Measurements from ENCODE around the gene CACNA1D.

GRCh38 chr3:53801319-53801718 lies 306.9 kb downstream of the CACNA1D start:
- no peak for TF ChIP-seq SP1 (IDR thresholded peaks at IDR 0.05; ENCODE audit: low read depth)
- no peak for TF ChIP-seq JUND (IDR thresholded peaks at IDR 0.05)
- no peak for TF ChIP-seq EZH2phosphoT487 (IDR thresholded peaks at IDR 0.05; ENCODE audit: borderline replicate concordance)
- TF ChIP-seq TCF7L2 (IDR thresholded peaks at IDR 0.05; ENCODE audit: borderline replicate concordance, extremely low read depth, insufficient read depth, insufficient read length): no peak
- no peak for TF ChIP-seq YY1 (IDR thresholded peaks at IDR 0.05; ENCODE audit: extremely low read depth, insufficient replicate concordance, low read depth, low read length)
- no peak for TF ChIP-seq POLR2AphosphoS5 (IDR thresholded peaks at IDR 0.05; ENCODE audit: low read depth, low read length)
- TF ChIP-seq, protein P1, sequence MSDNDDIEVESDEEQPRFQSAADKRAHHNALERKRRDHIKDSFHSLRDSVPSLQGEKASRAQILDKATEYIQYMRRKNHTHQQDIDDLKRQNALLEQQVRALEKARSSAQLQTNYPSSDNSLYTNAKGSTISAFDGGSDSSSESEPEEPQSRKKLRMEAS (IDR thresholded peaks at IDR 0.05): no peak
- TF ChIP-seq, protein P2, sequence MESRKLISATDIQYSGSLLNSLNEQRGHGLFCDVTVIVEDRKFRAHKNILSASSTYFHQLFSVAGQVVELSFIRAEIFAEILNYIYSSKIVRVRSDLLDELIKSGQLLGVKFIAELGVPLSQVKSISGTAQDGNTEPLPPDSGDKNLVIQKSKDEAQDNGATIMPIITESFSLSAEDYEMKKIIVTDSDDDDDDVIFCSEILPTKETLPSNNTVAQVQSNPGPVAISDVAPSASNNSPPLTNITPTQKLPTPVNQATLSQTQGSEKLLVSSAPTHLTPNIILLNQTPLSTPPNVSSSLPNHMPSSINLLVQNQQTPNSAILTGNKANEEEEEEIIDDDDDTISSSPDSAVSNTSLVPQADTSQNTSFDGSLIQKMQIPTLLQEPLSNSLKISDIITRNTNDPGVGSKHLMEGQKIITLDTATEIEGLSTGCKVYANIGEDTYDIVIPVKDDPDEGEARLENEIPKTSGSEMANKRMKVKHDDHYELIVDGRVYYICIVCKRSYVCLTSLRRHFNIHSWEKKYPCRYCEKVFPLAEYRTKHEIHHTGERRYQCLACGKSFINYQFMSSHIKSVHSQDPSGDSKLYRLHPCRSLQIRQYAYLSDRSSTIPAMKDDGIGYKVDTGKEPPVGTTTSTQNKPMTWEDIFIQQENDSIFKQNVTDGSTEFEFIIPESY (IDR thresholded peaks at IDR 0.05; ENCODE audit: extremely low read depth, insufficient replicate concordance, low read length): no peak
- TF ChIP-seq CTCF (IDR thresholded peaks at IDR 0.05 in 2 of 3, conservative IDR thresholded peaks at IDR 0.05 in 1 of 3; ENCODE audit: borderline replicate concordance in 1 of 3, insufficient read depth in 1 of 3, low read depth in 2 of 3, low read length in 2 of 3): no peak
- TF ChIP-seq POLR2A (IDR thresholded peaks at IDR 0.05; ENCODE audit: borderline replicate concordance, extremely low read depth, insufficient read depth, insufficient read length): no peak
- TF ChIP-seq REST (IDR thresholded peaks at IDR 0.05; ENCODE audit: low read depth): no peak
- TF ChIP-seq EZH2 (IDR thresholded peaks at IDR 0.05): no peak

Data from HCT116 (cell line).